Duodenal mucosa (tissue), 2 donors: ENCODE data around the gene ZNF646.

Experiments used
- H3K27ac ChIP-seq: one replicate; pipeline ENCODE4 v1.7.0; 2013; ENCODE audit warnings: low read depth, low read length
- H3K27me3 ChIP-seq, 2 donors: one replicate each; pipeline ENCODE4 v1.7.0; 2013; ENCODE audit warnings: low read length in 2 of 2, control low read depth in 1 of 2; ENCODE audit not compliant: insufficient read depth in 2 of 2, control insufficient read depth in 1 of 2
- H3K36me3 ChIP-seq, 2 donors: one replicate each; pipeline ENCODE4 v1.7.0; 2013; ENCODE audit warnings: low read length in 2 of 2, control low read depth in 1 of 2; ENCODE audit not compliant: insufficient read depth in 2 of 2, control insufficient read depth in 1 of 2
- H3K4me1 ChIP-seq, 2 donors: one replicate each; pipeline ENCODE4 v1.7.0; 2013; ENCODE audit warnings: low read length in 2 of 2, control low read depth in 1 of 2; ENCODE audit not compliant: insufficient read depth in 2 of 2, control insufficient read depth in 1 of 2
- H3K4me3 ChIP-seq, 2 donors: one replicate each; pipeline ENCODE4 v1.7.0; 2013; ENCODE audit warnings: low read length in 2 of 2, low read depth in 1 of 2
- H3K9ac ChIP-seq, 2 donors: one replicate each; pipeline ENCODE4 v1.7.0; 2013; ENCODE audit warnings: low read length in 2 of 2, low read depth in 1 of 2
- H3K9me3 ChIP-seq, 2 donors: one replicate each; pipeline ENCODE4 v1.7.0; 2013; ENCODE audit warnings: low read length in 2 of 2, control low read depth in 1 of 2; ENCODE audit not compliant: control insufficient read depth in 1 of 2

ZNF646 gene, protein sequence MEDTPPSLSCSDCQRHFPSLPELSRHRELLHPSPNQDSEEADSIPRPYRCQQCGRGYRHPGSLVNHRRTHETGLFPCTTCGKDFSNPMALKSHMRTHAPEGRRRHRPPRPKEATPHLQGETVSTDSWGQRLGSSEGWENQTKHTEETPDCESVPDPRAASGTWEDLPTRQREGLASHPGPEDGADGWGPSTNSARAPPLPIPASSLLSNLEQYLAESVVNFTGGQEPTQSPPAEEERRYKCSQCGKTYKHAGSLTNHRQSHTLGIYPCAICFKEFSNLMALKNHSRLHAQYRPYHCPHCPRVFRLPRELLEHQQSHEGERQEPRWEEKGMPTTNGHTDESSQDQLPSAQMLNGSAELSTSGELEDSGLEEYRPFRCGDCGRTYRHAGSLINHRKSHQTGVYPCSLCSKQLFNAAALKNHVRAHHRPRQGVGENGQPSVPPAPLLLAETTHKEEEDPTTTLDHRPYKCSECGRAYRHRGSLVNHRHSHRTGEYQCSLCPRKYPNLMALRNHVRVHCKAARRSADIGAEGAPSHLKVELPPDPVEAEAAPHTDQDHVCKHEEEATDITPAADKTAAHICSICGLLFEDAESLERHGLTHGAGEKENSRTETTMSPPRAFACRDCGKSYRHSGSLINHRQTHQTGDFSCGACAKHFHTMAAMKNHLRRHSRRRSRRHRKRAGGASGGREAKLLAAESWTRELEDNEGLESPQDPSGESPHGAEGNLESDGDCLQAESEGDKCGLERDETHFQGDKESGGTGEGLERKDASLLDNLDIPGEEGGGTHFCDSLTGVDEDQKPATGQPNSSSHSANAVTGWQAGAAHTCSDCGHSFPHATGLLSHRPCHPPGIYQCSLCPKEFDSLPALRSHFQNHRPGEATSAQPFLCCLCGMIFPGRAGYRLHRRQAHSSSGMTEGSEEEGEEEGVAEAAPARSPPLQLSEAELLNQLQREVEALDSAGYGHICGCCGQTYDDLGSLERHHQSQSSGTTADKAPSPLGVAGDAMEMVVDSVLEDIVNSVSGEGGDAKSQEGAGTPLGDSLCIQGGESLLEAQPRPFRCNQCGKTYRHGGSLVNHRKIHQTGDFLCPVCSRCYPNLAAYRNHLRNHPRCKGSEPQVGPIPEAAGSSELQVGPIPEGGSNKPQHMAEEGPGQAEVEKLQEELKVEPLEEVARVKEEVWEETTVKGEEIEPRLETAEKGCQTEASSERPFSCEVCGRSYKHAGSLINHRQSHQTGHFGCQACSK (N-terminal part only)

DNA sequence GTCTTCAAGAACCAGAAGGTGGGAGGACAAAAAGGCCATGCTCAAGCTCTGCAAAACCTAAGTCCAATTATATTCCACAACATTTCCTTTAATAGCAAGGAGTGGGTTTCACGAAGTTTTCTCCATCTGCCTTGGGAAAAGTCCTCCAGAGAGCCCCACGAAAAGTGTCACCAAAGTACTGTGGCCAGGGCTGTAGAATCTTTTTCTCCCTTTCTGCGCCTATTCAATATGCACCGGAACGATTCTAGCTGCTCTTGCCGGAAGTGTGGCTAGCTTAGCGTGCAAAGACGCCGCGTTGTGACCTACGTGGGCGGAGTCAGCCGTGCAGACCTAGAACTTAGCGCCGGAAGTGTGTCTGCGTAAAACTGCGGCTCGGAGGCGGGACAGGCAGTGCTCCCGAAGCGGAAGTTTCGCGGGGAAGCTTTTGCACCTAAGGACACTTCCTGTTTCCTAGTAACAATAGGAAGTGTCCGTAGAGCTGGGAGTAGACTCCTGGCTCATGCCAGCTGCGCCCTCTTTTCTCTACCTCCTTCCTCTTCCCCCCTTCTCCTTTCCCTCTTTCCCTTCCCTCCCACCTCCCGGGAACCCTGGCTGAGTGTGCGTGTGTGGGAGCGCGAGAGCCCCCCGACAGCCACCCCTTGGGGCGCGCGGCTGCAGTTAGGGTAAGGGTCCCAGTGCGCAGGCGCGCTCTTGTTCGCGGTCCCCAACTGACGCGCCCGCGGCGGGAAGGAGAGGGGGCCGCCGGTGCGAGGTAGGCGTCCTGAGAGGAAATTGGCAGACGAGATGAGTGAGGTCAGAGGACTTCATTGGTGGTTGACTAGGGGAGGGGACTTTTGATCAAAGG lies at the start of gene ZNF646, which contains the start of gene ZNF668:
Gene ZNF646 (plus strand): TSS at position 453 of the 844 bp plus-strand sequence. CDS start 1,903 bp downstream, outside the sequence.
Gene ZNF668 (minus strand): TSS at position 271 of the 844 bp plus-strand sequence. CDS start 9,781 bp downstream, outside the sequence.
- Histone ChIP-seq H3K9me3 (no peaks in the 10 kb centered on the region), H3K27me3 (no peaks in the 10 kb centered on the region)

GRCh38 chr16:31025339-31025738 lies 48.9 kb upstream of the ZNF646 start:
- H3K27ac ChIP-seq = no peak overlapping the region
- H3K4me3 ChIP-seq = no peak overlapping the region
- H3K9me3 ChIP-seq = no peaks in the 10 kb centered on the region
- H3K27me3 ChIP-seq = no peaks in the 10 kb centered on the region
- peaks cover 9 to 15% of the 10 kb centered on the region in 2 donors for H3K4me1 ChIP-seq
- H3K36me3 ChIP-seq = no peaks in the 10 kb centered on the region
- no peak overlapping the region for H3K9ac ChIP-seq

More for the DNA sequence above, at the start of gene ZNF646, which contains the start of gene ZNF668:
- H3K4me3 ChIP-seq = peak within 1 kb of the TSS; percentile 100
- H3K4me1 ChIP-seq = peaks cover 18 to 24% of the 10 kb centered on the region in 2 donors
- peak within 1 kb of the TSS; percentile 92 to 95 for H3K9ac ChIP-seq
- peak within 1 kb of the TSS; percentile 85 for H3K27ac ChIP-seq
- peaks cover 30 to 32% of the 10 kb centered on the region in 2 donors for H3K36me3 ChIP-seq

GRCh38 chr16:31029272-31029671 lies 45.0 kb upstream of the ZNF646 start:
- no peaks in the 10 kb centered on the region for H3K27me3 ChIP-seq
- H3K36me3 ChIP-seq = no peaks in the 10 kb centered on the region

DNA sequence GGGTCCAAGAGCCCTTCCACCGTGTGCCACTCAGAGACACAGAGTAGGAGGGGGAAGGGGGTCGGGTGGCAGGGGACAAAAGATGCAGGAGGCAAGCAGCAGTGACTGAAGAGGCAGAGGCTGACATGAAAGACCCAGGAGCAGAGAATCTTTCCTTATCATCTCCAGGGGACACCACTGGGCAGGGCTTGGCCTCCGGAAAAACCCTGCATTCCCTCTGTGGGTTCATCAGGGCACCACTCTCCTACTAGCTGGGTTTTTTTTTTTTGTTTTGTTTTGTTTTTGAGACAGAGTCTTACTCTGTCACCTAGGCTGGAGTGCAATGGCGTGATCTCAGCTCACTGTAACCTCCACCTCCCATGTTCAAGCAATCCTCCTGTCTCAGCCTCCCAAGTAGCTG lies 42.9 kb upstream of the ZNF646 start:
- H3K9ac ChIP-seq = no peak overlapping the region
- H3K9me3 ChIP-seq = no peaks in the 10 kb centered on the region
- peaks cover 7 to 12% of the 10 kb centered on the region in 2 donors for H3K36me3 ChIP-seq
- H3K27ac ChIP-seq = no peak overlapping the region
- no peaks in the 10 kb centered on the region for H3K27me3 ChIP-seq
- H3K4me3 ChIP-seq = no peak overlapping the region
- peaks cover 6 to 18% of the 10 kb centered on the region in 2 donors for H3K4me1 ChIP-seq

More at GRCh38 chr16:31029272-31029671, 45.0 kb upstream of the ZNF646 start:
- Histone ChIP-seq H3K4me3 (no peak overlapping the region), H3K27ac (no peak overlapping the region), H3K9ac (no peak overlapping the region), H3K9me3 (no peaks in the 10 kb centered on the region), H3K4me1 (peaks cover under 1 to 11% of the 10 kb centered on the region in 2 donors)

DNA sequence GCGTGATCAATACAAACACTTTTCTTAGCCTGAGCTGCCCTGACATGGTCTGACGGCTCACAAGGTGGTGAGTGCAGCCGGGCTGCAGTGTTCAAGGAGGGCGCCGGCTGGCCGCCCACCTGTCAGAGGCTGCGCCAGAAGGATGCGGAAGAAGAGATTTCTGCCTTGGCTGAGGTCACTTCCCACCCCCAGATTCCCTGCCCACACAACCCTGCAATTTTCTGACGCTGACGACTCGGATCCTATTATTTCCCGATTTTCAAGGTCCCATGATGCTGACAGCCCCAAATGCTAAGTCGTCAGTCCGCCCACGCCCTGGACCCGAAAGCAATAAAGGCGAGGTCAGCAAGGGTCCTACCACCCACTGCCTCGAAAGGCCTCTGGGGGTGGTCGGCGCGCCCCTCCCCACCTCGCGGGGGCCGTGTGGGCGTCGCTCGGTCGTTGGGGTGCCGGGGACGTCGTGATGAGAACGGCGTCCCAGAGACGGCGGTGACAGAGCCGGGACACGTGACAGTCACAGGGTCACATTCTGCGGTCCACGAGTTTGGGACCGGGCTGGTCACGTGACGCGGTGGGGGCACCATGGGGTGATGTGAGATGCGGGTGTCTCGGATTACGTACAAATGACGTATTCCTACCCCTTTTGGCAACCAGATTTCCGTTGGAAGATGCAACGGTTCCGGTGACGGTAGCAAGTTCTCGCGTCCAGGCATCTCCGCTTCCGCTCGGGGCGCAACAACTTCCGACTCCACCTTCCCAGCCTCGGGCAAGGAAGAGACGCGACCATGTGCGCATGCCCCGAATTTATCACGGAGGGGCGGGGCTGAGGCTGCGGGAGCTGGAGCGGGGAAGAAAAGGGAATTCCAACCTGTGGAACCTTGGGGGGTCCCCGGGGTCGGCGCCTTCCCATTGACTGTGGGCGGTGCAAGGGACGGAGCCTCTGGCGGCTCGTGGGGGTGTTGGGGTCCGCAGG lies 41.2 kb upstream of the ZNF646 start, which contains the start of gene STX4:
Gene STX4 (plus strand): TSS at position 823 of the 973 bp plus-strand sequence. CDS start 248 bp downstream, outside the sequence.
- Histone ChIP-seq H3K27ac (peak within 1 kb of the TSS; percentile 97), H3K9me3 (no peaks in the 10 kb centered on the region), H3K27me3 (no peaks in the 10 kb centered on the region), H3K4me3 (peak within 1 kb of the TSS; percentile 92 to 97), H3K4me1 (peaks cover 6 to 18% of the 10 kb centered on the region in 2 donors), H3K9ac (peak within 1 kb of the TSS; percentile 94 to 97), H3K36me3 (peaks cover 11 to 17% of the 10 kb centered on the region in 2 donors)

- Histone ChIP-seq H3K4me1 (peaks cover 6 to 18% of the 10 kb centered on the region in 2 donors), H3K9ac (peak overlapping the region; percentile 94 to 97), H3K36me3 (peaks cover 20 to 26% of the 10 kb centered on the region in 2 donors), H3K4me3 (peak overlapping the region; percentile 92 to 97), H3K27ac (peak overlapping the region; percentile 97), H3K9me3 (no peaks in the 10 kb centered on the region), H3K27me3 (no peaks in the 10 kb centered on the region)
Measured at GRCh38 chr16:31033709-31034492, 40.3 kb upstream of the ZNF646 start.

- no peaks in the 10 kb centered on the region for H3K27me3 ChIP-seq
- no peak overlapping the region for H3K4me3 ChIP-seq
- H3K9me3 ChIP-seq = no peaks in the 10 kb centered on the region
- no peak overlapping the region for H3K9ac ChIP-seq
- H3K27ac ChIP-seq = no peak overlapping the region
- peaks cover 34 to 46% of the 10 kb centered on the region in 2 donors for H3K36me3 ChIP-seq
- H3K4me1 ChIP-seq = peaks cover 6 to 18% of the 10 kb centered on the region in 2 donors
Measured at GRCh38 chr16:31036691-31037090, 37.5 kb upstream of the ZNF646 start.

DNA sequence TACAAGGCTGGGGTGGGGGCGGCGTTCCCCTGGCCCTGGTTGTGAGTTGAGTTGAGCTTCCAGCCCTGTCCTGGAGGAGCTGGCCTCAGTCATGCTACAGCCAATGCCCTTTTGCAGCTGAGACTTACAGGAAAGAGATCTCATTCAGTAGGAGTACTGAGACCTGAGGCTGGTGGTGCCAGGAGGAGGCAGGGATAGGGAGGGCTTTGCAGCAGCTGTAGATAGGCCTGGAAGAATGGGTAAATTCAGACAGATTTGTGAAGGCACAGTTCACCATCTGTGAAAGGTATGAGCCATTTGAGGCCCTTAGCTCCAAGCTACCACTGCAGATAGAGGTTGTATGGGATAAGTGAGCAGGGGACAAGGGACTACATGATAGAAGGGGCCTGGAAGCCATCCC lies 35.2 kb upstream of the ZNF646 start:
- Histone ChIP-seq H3K4me3 (no peak overlapping the region), H3K9me3 (no peaks in the 10 kb centered on the region), H3K4me1 (peaks cover 6 to 19% of the 10 kb centered on the region in 2 donors), H3K27ac (no peak overlapping the region), H3K9ac (no peak overlapping the region), H3K36me3 (peaks cover 34 to 55% of the 10 kb centered on the region in 2 donors), H3K27me3 (no peaks in the 10 kb centered on the region)
